ENCODE data around the gene FMO5.

GRCh38 chr1:147260956-147261355, 35.8 kb upstream of the FMO5 start:
- TF ChIP-seq CTCF (conservative IDR thresholded peaks at IDR 0.05; ENCODE audit: low read length): no peak
- no peak for TF ChIP-seq EZH2phosphoT487 (IDR thresholded peaks at IDR 0.05; ENCODE audit: borderline replicate concordance, low read depth, low read length)
